ENCODE results near the gene SETD6. TPM values are rescaled to one million over a fixed set of nuclear protein-coding genes. Genes with fewer than 3 reads are reported as not detected.

The SETD6 gene
- total RNA-seq, 4 donors from 2014 or later = 15.5 to 19.8 (median 17.5) TPM

DNA sequence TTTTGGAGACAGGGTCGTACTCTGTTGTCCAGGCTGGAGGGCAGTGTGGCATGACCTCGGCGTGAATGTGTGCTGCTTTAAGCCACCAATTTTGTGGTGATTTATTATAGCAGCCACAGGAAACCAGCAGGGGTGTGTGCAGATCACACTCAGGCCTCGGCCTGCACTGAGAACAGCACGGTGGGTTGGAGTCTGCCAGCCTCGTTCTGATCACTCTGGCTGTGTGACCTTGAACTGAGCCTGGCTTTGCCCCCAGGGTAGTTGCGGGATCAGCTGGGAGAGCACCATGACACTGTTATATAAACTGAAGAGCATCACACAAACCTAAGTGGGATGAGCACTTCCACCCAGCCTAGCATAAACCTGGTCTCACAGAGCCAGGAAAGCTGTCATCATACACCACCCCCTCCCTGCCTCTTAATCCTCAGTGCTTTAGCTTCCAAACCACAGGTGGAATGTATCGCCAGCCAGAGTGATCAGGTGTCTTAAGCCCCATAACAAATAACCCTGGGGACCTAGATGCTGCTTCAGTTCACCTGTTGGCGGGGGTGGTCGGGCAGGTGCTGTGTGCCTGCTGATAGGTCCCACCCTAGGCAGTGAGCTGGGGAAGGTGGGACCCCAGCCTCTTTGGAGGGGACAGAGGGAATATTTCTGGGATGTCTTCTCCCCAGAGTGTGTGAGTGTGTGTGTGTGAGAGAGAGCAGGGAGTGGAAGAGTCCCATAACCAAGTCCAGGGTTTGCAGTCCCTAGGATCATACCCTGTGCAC lies 43.9 kb upstream of the SETD6 start:
- H3K4me1 ChIP-seq = no peaks in the 10 kb centered on the region
- H3K27me3 ChIP-seq = peaks cover 45% of the 10 kb centered on the region
- H3K4me3 ChIP-seq = no peak overlapping the region
- ATAC-seq = no peak
- H3K9me3 ChIP-seq = no peaks in the 10 kb centered on the region
- H3K27ac ChIP-seq = no peak overlapping the region
- no peak for TF ChIP-seq POLR2AphosphoS5 (IDR thresholded peaks at IDR 0.05)
- TF ChIP-seq POLR2A (IDR thresholded peaks at IDR 0.05) = no peak
- TF ChIP-seq EP300 (IDR thresholded peaks at IDR 0.05) = no peak
- TF ChIP-seq, protein P1, sequence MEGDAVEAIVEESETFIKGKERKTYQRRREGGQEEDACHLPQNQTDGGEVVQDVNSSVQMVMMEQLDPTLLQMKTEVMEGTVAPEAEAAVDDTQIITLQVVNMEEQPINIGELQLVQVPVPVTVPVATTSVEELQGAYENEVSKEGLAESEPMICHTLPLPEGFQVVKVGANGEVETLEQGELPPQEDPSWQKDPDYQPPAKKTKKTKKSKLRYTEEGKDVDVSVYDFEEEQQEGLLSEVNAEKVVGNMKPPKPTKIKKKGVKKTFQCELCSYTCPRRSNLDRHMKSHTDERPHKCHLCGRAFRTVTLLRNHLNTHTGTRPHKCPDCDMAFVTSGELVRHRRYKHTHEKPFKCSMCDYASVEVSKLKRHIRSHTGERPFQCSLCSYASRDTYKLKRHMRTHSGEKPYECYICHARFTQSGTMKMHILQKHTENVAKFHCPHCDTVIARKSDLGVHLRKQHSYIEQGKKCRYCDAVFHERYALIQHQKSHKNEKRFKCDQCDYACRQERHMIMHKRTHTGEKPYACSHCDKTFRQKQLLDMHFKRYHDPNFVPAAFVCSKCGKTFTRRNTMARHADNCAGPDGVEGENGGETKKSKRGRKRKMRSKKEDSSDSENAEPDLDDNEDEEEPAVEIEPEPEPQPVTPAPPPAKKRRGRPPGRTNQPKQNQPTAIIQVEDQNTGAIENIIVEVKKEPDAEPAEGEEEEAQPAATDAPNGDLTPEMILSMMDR (IDR thresholded peaks at IDR 0.05) = no peak
- H3K36me3 ChIP-seq = no peaks in the 10 kb centered on the region
- 53 to 79% methylated on average over 3 to 4 of the region's 10 CpGs for WGBS, 2 donors (ENCODE audit: low coverage in 1 of 2)

GRCh38 chr16:58472266-58472665 lies 43.1 kb upstream of the SETD6 start:
- Histone ChIP-seq H3K27ac (no peak overlapping the region), H3K4me3 (no peak overlapping the region), H3K9me3 (no peaks in the 10 kb centered on the region), H3K36me3 (no peaks in the 10 kb centered on the region), H3K4me1 (no peaks in the 10 kb centered on the region), H3K27me3 (peaks cover 36% of the 10 kb centered on the region)
- WGBS, 2 donors (ENCODE audit: low coverage in 1 of 2) = 90 to 100% methylated on average over 2 to 6 of the region's 9 CpGs
- no peak for ATAC-seq
- TF ChIP-seq, protein P1 (IDR thresholded peaks at IDR 0.05) = no peak
- no peak for TF ChIP-seq POLR2A (IDR thresholded peaks at IDR 0.05)
- TF ChIP-seq EP300 (IDR thresholded peaks at IDR 0.05) = no peak
- TF ChIP-seq POLR2AphosphoS5 (IDR thresholded peaks at IDR 0.05) = no peak

DNA sequence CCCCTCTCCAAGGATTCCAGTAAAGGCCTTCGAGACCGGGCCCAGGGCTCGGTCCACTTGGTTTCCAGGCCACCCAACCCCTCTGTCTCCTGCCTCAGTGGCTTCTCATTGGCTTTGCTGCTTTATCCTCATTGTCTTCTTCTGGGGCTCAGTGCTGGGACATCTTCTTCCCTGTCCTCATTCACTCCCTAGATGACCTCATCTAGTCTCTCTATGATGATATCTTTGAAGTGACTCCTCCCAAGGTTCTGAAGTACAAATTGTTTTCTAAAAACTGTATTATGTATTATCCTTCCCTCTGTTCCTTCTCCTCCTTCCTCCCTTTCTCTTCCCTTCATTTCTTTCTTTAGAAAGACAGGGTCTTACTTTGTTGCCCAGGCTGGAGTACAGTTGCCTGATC lies 42.5 kb upstream of the SETD6 start:
- ATAC-seq = no peak
- no peaks in the 10 kb centered on the region for H3K4me1 ChIP-seq
- no peaks in the 10 kb centered on the region for H3K9me3 ChIP-seq
- H3K27ac ChIP-seq = no peak overlapping the region
- no peaks in the 10 kb centered on the region for H3K36me3 ChIP-seq
- H3K27me3 ChIP-seq = peaks cover 31% of the 10 kb centered on the region
- 95% methylated on average over 3 of the region's 3 CpGs; no CpG with 5 or more reads in 1 of the 2 donors for WGBS, 2 donors (ENCODE audit: low coverage in 1 of 2)
- TF ChIP-seq, protein P1 (IDR thresholded peaks at IDR 0.05) = no peak
- TF ChIP-seq POLR2AphosphoS5 (IDR thresholded peaks at IDR 0.05) (no peak), EP300 (IDR thresholded peaks at IDR 0.05) (no peak), POLR2A (IDR thresholded peaks at IDR 0.05) (no peak)
- H3K4me3 ChIP-seq = no peak overlapping the region

- Histone ChIP-seq H3K36me3 (no peaks in the 10 kb centered on the region), H3K4me3 (no peak overlapping the region), H3K27me3 (peaks cover 16% of the 10 kb centered on the region), H3K9me3 (no peaks in the 10 kb centered on the region), H3K27ac (peak overlapping the region in 1 of 4 donors; percentile 37), H3K4me1 (no peaks in the 10 kb centered on the region)
- WGBS, 2 donors (ENCODE audit: low coverage in 1 of 2) = 55 to 76% methylated on average over 6 to 9 of the region's 10 CpGs
- no peak for ATAC-seq
- TF ChIP-seq, protein P1 (IDR thresholded peaks at IDR 0.05) = no peak
- TF ChIP-seq EP300 (IDR thresholded peaks at IDR 0.05) (no peak), POLR2AphosphoS5 (IDR thresholded peaks at IDR 0.05) (no peak), POLR2A (IDR thresholded peaks at IDR 0.05) (no peak)
These were observed 41.0 kb upstream of the SETD6 start for GRCh38 chr16:58474296-58474695.

- peaks cover 15% of the 10 kb centered on the region for H3K27me3 ChIP-seq
- no peaks in the 10 kb centered on the region for H3K4me1 ChIP-seq
- H3K27ac ChIP-seq = peak overlapping the region in 1 of 4 donors; percentile 27
- H3K4me3 ChIP-seq = no peak overlapping the region
- 52 to 53% methylated on average over 2 to 4 of the region's 4 CpGs for WGBS, 2 donors (ENCODE audit: low coverage in 1 of 2)
- TF ChIP-seq POLR2AphosphoS5 (IDR thresholded peaks at IDR 0.05) (no peak), POLR2A (IDR thresholded peaks at IDR 0.05) (no peak), EP300 (IDR thresholded peaks at IDR 0.05) (no peak)
- TF ChIP-seq, protein P1 (IDR thresholded peaks at IDR 0.05) = no peak
- ATAC-seq = no peak
- no peaks in the 10 kb centered on the region for H3K36me3 ChIP-seq
- no peaks in the 10 kb centered on the region for H3K9me3 ChIP-seq
These were observed 40.2 kb upstream of the SETD6 start for GRCh38 chr16:58475091-58475619.
